ENCODE measurements around the gene AXIN1.

GRCh38 chr16:396199-396598 lies 43.7 kb upstream of the AXIN1 start:
- TF ChIP-seq CTCF (IDR thresholded peaks at IDR 0.05) (no peak), ZNF219 (CRISPR knock-in tag; IDR thresholded peaks at IDR 0.05; ENCODE audit: borderline replicate concordance) (no peak)

Data from WTC11 (cell line).